ENCODE data around the gene CTDP1.
"Not testable (repeated sequence)": the region's sequence is repeated elsewhere in the genome, so short reads cannot be mapped to it uniquely, and the experiment has no call there.

The CTDP1 gene

GRCh38 chr18:79690071-79690470 lies 10.5 kb downstream of the CTDP1 start:
- peaks cover 0 to 6% (median under 1%) of the 10 kb centered on the region in 5 donors for H3K36me3 ChIP-seq (ENCODE audit: control insufficient read depth in 5 of 5, insufficient read depth in 5 of 5, low read length in 5 of 5)
- no peaks in the 10 kb centered on the region for H3K27me3 ChIP-seq (ENCODE audit: control insufficient read depth in 5 of 5, insufficient read depth in 4 of 5, low read length in 5 of 5)
- no peaks in the 10 kb centered on the region for H3K9me3 ChIP-seq (ENCODE audit: control insufficient read depth in 5 of 5, low read length in 5 of 5)
- no peak overlapping the region for H3K9ac ChIP-seq (ENCODE audit: low read length in 5 of 5)
- no peak overlapping the region for H3K4me3 ChIP-seq (ENCODE audit: low read depth in 1 of 5, low read length in 5 of 5)
- H3K4me1 ChIP-seq (ENCODE audit: control insufficient read depth in 5 of 5, insufficient read depth in 5 of 5, low read length in 5 of 5) = peaks cover 0 to 6% (median 0%) of the 10 kb centered on the region in 5 donors
- H3K27ac ChIP-seq (ENCODE audit: low read depth, low read length) = no peak overlapping the region

- no peaks in the 10 kb centered on the region for H3K9me3 ChIP-seq (ENCODE audit: control insufficient read depth in 5 of 5, low read length in 5 of 5)
- no peak overlapping the region for H3K9ac ChIP-seq (ENCODE audit: low read length in 5 of 5)
- no peaks in the 10 kb centered on the region for H3K27me3 ChIP-seq (ENCODE audit: control insufficient read depth in 5 of 5, insufficient read depth in 4 of 5, low read length in 5 of 5)
- H3K36me3 ChIP-seq (ENCODE audit: control insufficient read depth in 5 of 5, insufficient read depth in 5 of 5, low read length in 5 of 5) = peaks cover 0 to 14% (median 8%) of the 10 kb centered on the region in 5 donors
- H3K4me3 ChIP-seq (ENCODE audit: low read depth in 1 of 5, low read length in 5 of 5) = no peak overlapping the region
- no peak overlapping the region for H3K27ac ChIP-seq (ENCODE audit: low read depth, low read length)
- H3K4me1 ChIP-seq (ENCODE audit: control insufficient read depth in 5 of 5, insufficient read depth in 5 of 5, low read length in 5 of 5) = peaks cover 0 to 6% (median 0%) of the 10 kb centered on the region in 5 donors
Measured at GRCh38 chr18:79690586-79691482, 11.2 kb downstream of the CTDP1 start.

- H3K9me3 ChIP-seq (ENCODE audit: control insufficient read depth in 5 of 5, low read length in 5 of 5) = no peaks in the 10 kb centered on the region
- peaks cover 0 to 25% (median 19%) of the 10 kb centered on the region in 5 donors for H3K36me3 ChIP-seq (ENCODE audit: control insufficient read depth in 5 of 5, insufficient read depth in 5 of 5, low read length in 5 of 5)
- H3K4me1 ChIP-seq (ENCODE audit: control insufficient read depth in 5 of 5, insufficient read depth in 5 of 5, low read length in 5 of 5) = peaks cover 0 to 6% (median 0%) of the 10 kb centered on the region in 5 donors
- H3K9ac ChIP-seq (ENCODE audit: low read length in 5 of 5) = no peak overlapping the region
- H3K27ac ChIP-seq (ENCODE audit: low read depth, low read length) = no peak overlapping the region
- H3K4me3 ChIP-seq (ENCODE audit: low read depth in 1 of 5, low read length in 5 of 5) = no peak overlapping the region
- no peaks in the 10 kb centered on the region for H3K27me3 ChIP-seq (ENCODE audit: control insufficient read depth in 5 of 5, insufficient read depth in 4 of 5, low read length in 5 of 5)
Measured at GRCh38 chr18:79692056-79692455, 12.5 kb downstream of the CTDP1 start.

- peaks cover 0 to 30% (median 27%) of the 10 kb centered on the region in 5 donors for H3K36me3 ChIP-seq (ENCODE audit: control insufficient read depth in 5 of 5, insufficient read depth in 5 of 5, low read length in 5 of 5)
- H3K9me3 ChIP-seq (ENCODE audit: control insufficient read depth in 5 of 5, low read length in 5 of 5) = no peaks in the 10 kb centered on the region
- H3K4me1 ChIP-seq (ENCODE audit: control insufficient read depth in 5 of 5, insufficient read depth in 5 of 5, low read length in 5 of 5) = peaks cover 0 to 3% (median 0%) of the 10 kb centered on the region in 5 donors
- peak overlapping the region in 1 of 5 donors; percentile 14 for H3K9ac ChIP-seq (ENCODE audit: low read length in 5 of 5)
- H3K27me3 ChIP-seq (ENCODE audit: control insufficient read depth in 5 of 5, insufficient read depth in 4 of 5, low read length in 5 of 5) = no peaks in the 10 kb centered on the region
- H3K27ac ChIP-seq (ENCODE audit: low read depth, low read length) = no peak overlapping the region
- no peak overlapping the region for H3K4me3 ChIP-seq (ENCODE audit: low read depth in 1 of 5, low read length in 5 of 5)
Measured at GRCh38 chr18:79692886-79693285, 13.3 kb downstream of the CTDP1 start.

GRCh38 chr18:79693561-79694205 lies 14.1 kb downstream of the CTDP1 start:
- Histone ChIP-seq H3K27ac (ENCODE audit: low read depth, low read length) (no peak overlapping the region), H3K9me3 (ENCODE audit: control insufficient read depth in 5 of 5, low read length in 5 of 5) (no peaks in the 10 kb centered on the region), H3K4me3 (ENCODE audit: low read depth in 1 of 5, low read length in 5 of 5) (no peak overlapping the region), H3K4me1 (ENCODE audit: control insufficient read depth in 5 of 5, insufficient read depth in 5 of 5, low read length in 5 of 5) (peaks cover 0 to 3% (median 0%) of the 10 kb centered on the region in 5 donors), H3K36me3 (ENCODE audit: control insufficient read depth in 5 of 5, insufficient read depth in 5 of 5, low read length in 5 of 5) (peaks cover 0 to 37% (median 35%) of the 10 kb centered on the region in 5 donors), H3K27me3 (ENCODE audit: control insufficient read depth in 5 of 5, insufficient read depth in 4 of 5, low read length in 5 of 5) (no peaks in the 10 kb centered on the region), H3K9ac (ENCODE audit: low read length in 5 of 5) (no peak overlapping the region)

- H3K36me3 ChIP-seq (ENCODE audit: control insufficient read depth in 5 of 5, insufficient read depth in 5 of 5, low read length in 5 of 5) = peaks cover 0 to 43% (median 39%) of the 10 kb centered on the region in 5 donors
- not testable (repeated sequence) for H3K27ac ChIP-seq (ENCODE audit: low read depth, low read length); H3K9me3 ChIP-seq (ENCODE audit: control insufficient read depth in 5 of 5, low read length in 5 of 5); H3K4me3 ChIP-seq (ENCODE audit: low read depth in 1 of 5, low read length in 5 of 5); H3K9ac ChIP-seq (ENCODE audit: low read length in 5 of 5); H3K4me1 ChIP-seq (ENCODE audit: control insufficient read depth in 5 of 5, insufficient read depth in 5 of 5, low read length in 5 of 5); H3K27me3 ChIP-seq (ENCODE audit: control insufficient read depth in 5 of 5, insufficient read depth in 4 of 5, low read length in 5 of 5)
Measured at GRCh38 chr18:79694206-79694894, 14.7 kb downstream of the CTDP1 start.

- Histone ChIP-seq H3K27me3 (ENCODE audit: control insufficient read depth in 5 of 5, insufficient read depth in 4 of 5, low read length in 5 of 5) (no peaks in the 10 kb centered on the region), H3K27ac (ENCODE audit: low read depth, low read length) (no peak overlapping the region), H3K9ac (ENCODE audit: low read length in 5 of 5) (no peak overlapping the region), H3K36me3 (ENCODE audit: control insufficient read depth in 5 of 5, insufficient read depth in 5 of 5, low read length in 5 of 5) (peaks cover 0 to 48% (median 44%) of the 10 kb centered on the region in 5 donors), H3K9me3 (ENCODE audit: control insufficient read depth in 5 of 5, low read length in 5 of 5) (no peaks in the 10 kb centered on the region), H3K4me1 (ENCODE audit: control insufficient read depth in 5 of 5, insufficient read depth in 5 of 5, low read length in 5 of 5) (peaks cover 0 to 3% (median 0%) of the 10 kb centered on the region in 5 donors), H3K4me3 (ENCODE audit: low read depth in 1 of 5, low read length in 5 of 5) (no peak overlapping the region)
Measured at GRCh38 chr18:79694895-79695213, 15.3 kb downstream of the CTDP1 start.

GRCh38 chr18:79695269-79695668 lies 15.7 kb downstream of the CTDP1 start:
- H3K36me3 ChIP-seq (ENCODE audit: control insufficient read depth in 5 of 5, insufficient read depth in 5 of 5, low read length in 5 of 5) = peaks cover 2 to 52% (median 48%) of the 10 kb centered on the region in 5 donors
- H3K4me3 ChIP-seq (ENCODE audit: low read depth in 1 of 5, low read length in 5 of 5) = no peak overlapping the region
- no peak overlapping the region for H3K27ac ChIP-seq (ENCODE audit: low read depth, low read length)
- no peaks in the 10 kb centered on the region for H3K27me3 ChIP-seq (ENCODE audit: control insufficient read depth in 5 of 5, insufficient read depth in 4 of 5, low read length in 5 of 5)
- H3K9me3 ChIP-seq (ENCODE audit: control insufficient read depth in 5 of 5, low read length in 5 of 5) = no peaks in the 10 kb centered on the region
- H3K9ac ChIP-seq (ENCODE audit: low read length in 5 of 5) = no peak overlapping the region
- peaks cover 0 to 3% (median 0%) of the 10 kb centered on the region in 5 donors for H3K4me1 ChIP-seq (ENCODE audit: control insufficient read depth in 5 of 5, insufficient read depth in 5 of 5, low read length in 5 of 5)

GRCh38 chr18:79695856-79696850 lies 16.6 kb downstream of the CTDP1 start:
- peaks cover 0 to 5% (median 0%) of the 10 kb centered on the region in 5 donors for H3K9me3 ChIP-seq (ENCODE audit: control insufficient read depth in 5 of 5, low read length in 5 of 5)
- H3K27ac ChIP-seq (ENCODE audit: low read depth, low read length) = no peak overlapping the region
- H3K9ac ChIP-seq (ENCODE audit: low read length in 5 of 5) = no peak overlapping the region
- H3K36me3 ChIP-seq (ENCODE audit: control insufficient read depth in 5 of 5, insufficient read depth in 5 of 5, low read length in 5 of 5) = peaks cover 5 to 61% (median 54%) of the 10 kb centered on the region in 5 donors
- no peaks in the 10 kb centered on the region for H3K27me3 ChIP-seq (ENCODE audit: control insufficient read depth in 5 of 5, insufficient read depth in 4 of 5, low read length in 5 of 5)
- no peak overlapping the region for H3K4me3 ChIP-seq (ENCODE audit: low read depth in 1 of 5, low read length in 5 of 5)
- H3K4me1 ChIP-seq (ENCODE audit: control insufficient read depth in 5 of 5, insufficient read depth in 5 of 5, low read length in 5 of 5) = peaks cover 0 to 3% (median 0%) of the 10 kb centered on the region in 5 donors
